ENCODE measurements around the gene TMED8.

Gene TMED8

GRCh38 chr14:77296155-77296554, 80.7 kb downstream of the TMED8 start:
- DNase-seq (ENCODE audit: low spot score), result no peak

- DNase-seq (ENCODE audit: low spot score), result no peak
Measured at GRCh38 chr14:77290705-77291104, 86.2 kb downstream of the TMED8 start.

GRCh38 chr14:77286576-77286975, 90.3 kb downstream of the TMED8 start:
- DNase-seq (ENCODE audit: low spot score), result no peak

Measured in GM03348 (cell line).